Measurements from ENCODE around the gene SUSD3.

DNA sequence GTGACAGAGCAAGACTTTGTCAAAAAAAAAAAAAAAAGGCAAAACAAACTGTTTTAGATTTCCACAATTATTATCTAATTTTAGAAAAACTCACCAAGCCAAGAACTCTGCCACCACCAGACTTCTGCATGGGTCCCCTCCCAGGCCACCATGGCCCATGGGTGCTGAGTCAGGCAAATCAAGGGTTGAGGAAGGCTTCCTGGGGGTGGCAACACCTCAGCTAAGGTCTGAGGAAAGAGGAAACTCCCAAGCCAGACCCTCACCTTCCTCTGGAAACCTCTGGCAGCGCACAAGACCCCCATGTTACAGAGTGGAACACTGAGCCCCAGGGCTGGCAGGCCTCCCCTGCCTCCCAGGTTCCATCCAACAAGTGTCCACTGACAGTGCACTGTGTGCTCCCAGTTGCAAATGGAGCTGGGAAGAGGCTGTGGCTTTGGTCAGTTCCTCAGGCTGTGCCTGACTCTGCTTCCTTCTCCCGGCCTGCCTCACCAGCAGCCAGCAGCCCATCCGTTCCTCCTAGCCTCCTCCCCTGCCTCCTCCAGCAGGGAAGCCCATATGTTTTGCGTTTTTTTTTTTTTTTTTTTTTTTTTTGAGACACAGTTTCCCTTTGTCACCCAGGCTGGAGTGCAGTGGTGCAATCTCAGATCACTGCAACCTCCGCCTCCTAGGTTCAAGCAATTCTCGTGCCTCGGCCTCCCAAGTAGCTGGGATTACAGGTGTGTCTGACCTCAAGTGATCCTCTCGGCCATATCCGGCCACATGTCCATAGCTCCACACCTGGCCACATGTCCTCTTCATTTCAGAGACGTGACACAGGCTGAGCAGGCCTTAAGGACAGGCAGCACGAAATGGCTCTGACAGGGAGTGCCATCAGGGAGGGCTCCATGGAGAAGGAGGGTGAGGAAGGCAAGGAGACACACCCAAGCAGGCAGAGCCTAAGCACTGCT is 3.5 kb upstream of the SUSD3 start:
- TF ChIP-seq CTCF (conservative IDR thresholded peaks at IDR 0.05; ENCODE audit: low read depth, low read length) (no peak), MAFK (IDR thresholded peaks at IDR 0.05; ENCODE audit: low read depth, low read length) (no peak), CEBPB (IDR thresholded peaks at IDR 0.05; ENCODE audit: low read depth, low read length) (no peak), RCOR1 (IDR thresholded peaks at IDR 0.05; ENCODE audit: insufficient replicate concordance, low read length) (no peak), FOS (IDR thresholded peaks at IDR 0.05; ENCODE audit: low read depth, low read length) (no peak)
